Fibroblast of pulmonary artery (primary cell): ENCODE results near the gene ANKS1B.

Source experiments
- DNase-seq: peaks from one replicate; pipeline ENCODE4 v3.0.0-alpha.2; 2010; ENCODE audit warnings: low read depth
- H3K4me3 ChIP-seq: replicated peaks from 2 replicates; pipeline ENCODE4 v1.5.1; 2011; ENCODE audit warnings: low read depth, mild to moderate bottlenecking, control low read depth, low read length, moderate library complexity
- CTCF ChIP-seq: IDR thresholded peaks from 2 replicates; pipeline ENCODE4 v1.5.1; 2011; ENCODE audit warnings: mild to moderate bottlenecking, control low read depth, low read length, inconsistent platforms; ENCODE audit errors: missing control alignments

Gene ANKS1B

GRCh38 chr12:99706736-99707473, 277.8 kb downstream of the ANKS1B start:
- no peak for DNase-seq
- TF ChIP-seq CTCF = no peak
- H3K4me3 ChIP-seq = no peak overlapping the region

GRCh38 chr12:99704458-99704857, 280.3 kb downstream of the ANKS1B start:
- no peak overlapping the region for H3K4me3 ChIP-seq
- TF ChIP-seq CTCF = no peak
- no peak for DNase-seq

DNA sequence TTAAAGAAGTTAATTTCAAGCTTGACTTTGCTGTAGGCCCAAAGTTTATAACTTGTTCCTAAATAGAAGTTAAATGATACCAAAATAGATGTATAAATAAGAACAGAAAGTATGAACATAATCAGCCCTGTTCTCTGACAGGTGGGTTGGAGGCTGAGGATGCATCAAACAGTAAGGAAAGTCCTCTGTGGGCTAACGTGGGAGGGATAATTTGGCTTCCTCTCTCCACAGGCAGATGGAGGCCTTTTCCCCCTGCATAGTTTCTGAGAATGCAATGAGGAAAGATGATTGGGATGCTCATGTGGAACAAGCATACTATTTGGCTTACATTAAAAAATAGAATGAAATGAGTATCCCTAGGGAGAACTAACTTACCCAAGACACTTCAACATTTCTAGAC, 280.7 kb downstream of the ANKS1B start:
- no peak for TF ChIP-seq CTCF
- no peak overlapping the region for H3K4me3 ChIP-seq
- no peak for DNase-seq

GRCh38 chr12:99700032-99700431, 284.7 kb downstream of the ANKS1B start:
- no peak for DNase-seq
- TF ChIP-seq CTCF = no peak
- no peak overlapping the region for H3K4me3 ChIP-seq

DNA sequence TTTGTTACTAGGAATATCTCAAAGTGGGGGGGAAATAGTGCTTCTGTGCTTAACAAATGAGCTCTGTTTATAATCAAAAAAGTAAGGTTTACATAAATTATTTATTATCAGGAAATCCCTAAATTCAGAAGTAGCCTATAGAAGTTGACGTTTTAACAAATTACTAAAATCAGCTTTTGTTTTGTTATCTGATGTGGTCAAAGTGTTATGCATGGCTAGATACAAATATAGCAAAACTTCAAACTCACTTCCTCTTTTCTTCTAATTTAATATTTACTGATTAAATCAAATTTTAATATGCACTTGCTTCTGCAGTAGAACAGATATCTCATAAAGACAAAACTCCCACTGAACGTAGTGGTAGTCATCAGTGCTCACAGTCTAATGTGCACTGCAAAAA, 289.7 kb downstream of the ANKS1B start:
- DNase-seq = no peak
- no peak overlapping the region for H3K4me3 ChIP-seq
- TF ChIP-seq CTCF = no peak

GRCh38 chr12:99686142-99686541, 298.6 kb downstream of the ANKS1B start:
- no peak for TF ChIP-seq CTCF
- DNase-seq = no peak
- H3K4me3 ChIP-seq = no peak overlapping the region

DNA sequence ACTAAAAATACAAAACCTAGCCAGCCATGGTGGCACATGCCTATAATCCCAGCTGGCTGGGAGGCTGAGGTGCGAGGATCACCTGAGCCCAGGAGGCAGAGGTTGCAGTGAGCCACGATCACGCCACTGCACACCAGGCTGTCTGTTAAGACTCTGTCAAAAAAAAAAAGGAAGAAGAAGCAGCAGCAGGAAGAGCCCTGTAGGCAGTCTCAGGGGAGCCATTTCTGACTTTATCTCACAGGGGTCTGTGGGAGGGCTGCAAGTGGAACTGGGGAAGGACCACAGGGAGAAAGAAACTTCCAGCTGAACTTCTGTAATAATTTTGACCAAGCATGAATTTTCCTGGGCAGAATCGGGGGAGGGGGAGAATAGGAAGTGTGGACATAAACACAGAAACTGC, 304.5 kb downstream of the ANKS1B start:
- no peak overlapping the region for H3K4me3 ChIP-seq
- DNase-seq = no peak
- no peak for TF ChIP-seq CTCF
